Heart left ventricle (tissue), 16 donors: Measurements from ENCODE around the gene IFITM2. TPM values are rescaled to one million over a fixed set of nuclear protein-coding genes. Genes with fewer than 3 reads are reported as not detected.
"Not testable (repeated sequence)": the region's sequence is repeated elsewhere in the genome, so short reads cannot be mapped to it uniquely, and the experiment has no call there.

Source experiments
- ATAC-seq, 4 donors: fragments of 200-7000 bp; cut with Tn5 transposase; one replicate each; pipeline ENCODE4 v1.9.1; 2020 to 2022; ENCODE audit warnings: moderate library complexity in 4 of 4, mild to moderate bottlenecking in 3 of 4, moderate number of reproducible peaks in 1 of 4
- DNase-seq, 5 donors: peaks; one replicate each; pipeline ENCODE4 v3.0.0-alpha.2; 2020
- H3K27ac ChIP-seq, 12 donors: fragments of 200-600 bp; sonication (generic) in 4 of 12; one replicate each; pipeline versions ENCODE4 v1.5.0 to v1.8.0; 2016 to 2022; ENCODE audit warnings: mild to moderate bottlenecking in 2 of 12
- H3K27me3 ChIP-seq, 9 donors: fragments of 200-600 bp; sonication (generic) in 2 of 9; one replicate each; pipeline versions ENCODE4 v1.5.1 to v1.8.0; 2016 to 2022; ENCODE audit warnings: mild to moderate bottlenecking in 3 of 9
- H3K36me3 ChIP-seq, 9 donors: fragments of 200-600 bp; sonication (generic) in 2 of 9; one replicate each; pipeline versions ENCODE4 v1.5.0 to v1.8.0; 2018 to 2022; ENCODE audit warnings: mild to moderate bottlenecking in 2 of 9
- H3K4me1 ChIP-seq, 12 donors: fragments of 200-600 bp; sonication (generic) in 4 of 12; one replicate each; pipeline versions ENCODE4 v1.5.0 to v1.8.0; 2016 to 2022; ENCODE audit warnings: mild to moderate bottlenecking in 3 of 12
- H3K4me3 ChIP-seq, 12 donors: fragments of 200-600 bp; sonication (generic) in 4 of 12; one replicate each; pipeline versions ENCODE4 v1.5.0 to v1.8.0; 2017 to 2022; ENCODE audit warnings: mild to moderate bottlenecking in 9 of 12, moderate library complexity in 4 of 12
- H3K9me3 ChIP-seq, 12 donors: fragments of 200-600 bp; sonication (generic) in 4 of 12; one replicate each; pipeline versions ENCODE4 v1.5.0 to v1.8.0; 2016 to 2022; ENCODE audit warnings: mild to moderate bottlenecking in 1 of 12
- POLR2A ChIP-seq, 2 donors: fragments of 450-650 bp; IDR thresholded peaks; one replicate each; pipeline ENCODE4 v1.6.1; 2017; ENCODE audit warnings: antibody characterized with exemption in 2 of 2, mild to moderate bottlenecking in 2 of 2, moderate library complexity in 2 of 2
- WGBS, 4 donors: extraction: QIAGEN DNeasy Blood & Tissue Kit in 2 of 4; methylation state at CpG; one replicate each; pipeline versions ENCODE4 v1.1.5 to v1.1.7; 2013 to 2018; 5-methylcytosine and 5-hydroxymethylcytosine counted together
- intact Hi-C, 10 donors: fragments of 100-400 bp; cut with DNase I; formaldehyde crosslinking; loops; one replicate each; pipeline versions ENCODE4 v1.11.1 to v1.14.2; 2022
- polyA plus RNA-seq, 2 donors: library from polyadenylated mRNA; stranded (reverse); fragments of 200-250 nt; gene quantifications; one replicate each; pipeline ENCODE4 v1.2.3, GENCODE V29; 2013
- total RNA-seq, 9 donors: library from RNA; depleted of rRNA in 2 of 9; stranded (reverse); fragments of >200 nt in 2 of 9; fragmentation: NEBNext Ultra II Directional in 3 of 9; extraction: Animal tissue kit (Norgen Biotek cat#: 25700) in 3 of 9; gene quantifications; one replicate each; pipeline versions ENCODE4 v1.1.0 to v1.2.4, GENCODE V29; 2016 to 2023
- TF ChIP-seq, protein P1 (sequence below), 12 donors: fragments of 200-600 bp; sonication (generic) in 4 of 12; IDR thresholded peaks; one replicate each; pipeline versions ENCODE4 v1.5.0 to v1.8.0; 2018 to 2022; ENCODE audit warnings: antibody characterized with exemption in 12 of 12, mild to moderate bottlenecking in 5 of 12
- donor health status: ischemic (EF 13 %, LVEDD 7.1; RV severe dilation, severe dysfunction).
- donor health status: healthy with polysubstance abuse.
- donor health status: DM: no; HTN: yes; CAD: no.
- donor health status: DM: no; HTN: no; CAD: no.
- donor health status: ischemic (EF 25% LVEDD 6.9; RV normal size, moderate dysfunction).
- donor health status: ischemic (EF 25% LVEDD 5.7; RV mildly dilated, moderate dysfunction).
- donor health status: healthy.
- donor health status: DM: yes; HTN: yes; CAD: no.
- donor health status: ischemic (EF 35%, LVEDD 5.7; RV mildly dilated, moderate dysfunction).
- donor health status: nonischemic (EF 11% LVEDD 7.7; RV severe dilation, severe dysfunction).
- donor health status: DM: yes; HTN: yes; CAD: no.
- donor health status: PGD.
- donor health status: ischemic (EF 29% LVEDD 5.4; RV normal size, mild dysfunction).
- donor health status: nonischemic (EF 23%, LVEDD 6.1; RV moderate dilation, normal function).

Gene IFITM2
- total and polyA plus RNA-seq, 11 donors: 116 to 501 (median 154) TPM

DNA sequence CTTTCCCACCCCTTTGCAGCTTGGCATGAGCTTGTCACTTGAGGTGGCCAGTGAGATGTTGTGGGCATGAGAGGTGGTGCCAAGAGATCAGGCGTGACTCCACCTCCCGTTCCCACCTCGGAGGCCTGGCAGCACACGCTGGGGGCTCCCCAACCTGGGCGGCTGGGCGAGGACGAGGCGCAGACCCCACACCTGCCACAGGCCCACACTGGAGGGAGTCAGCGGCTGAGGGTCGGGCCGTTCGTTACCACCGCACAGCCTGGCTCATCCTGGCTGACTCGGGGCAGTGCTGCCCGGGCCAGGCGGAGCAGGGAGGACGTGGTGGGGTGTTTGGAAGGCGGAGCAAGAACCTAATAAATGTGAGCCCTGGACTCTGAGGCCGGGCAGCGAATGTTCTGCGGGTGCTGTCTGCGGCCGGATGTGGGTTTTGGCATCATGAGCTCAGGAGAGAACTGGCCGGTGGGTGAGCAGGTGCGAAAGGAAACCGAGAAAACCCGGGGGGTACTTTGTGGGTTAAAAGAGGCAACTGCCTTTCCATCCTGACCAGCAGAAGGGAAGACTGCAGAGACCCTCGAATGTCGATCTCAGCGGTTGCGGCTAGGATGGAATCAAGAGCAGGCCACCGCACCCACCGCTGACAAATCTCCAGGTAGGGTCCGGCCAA is 23.2 kb downstream of the IFITM2 start:
- Histone ChIP-seq H3K9me3 (no peaks in the 10 kb centered on the region), H3K27me3 (no peaks in the 10 kb centered on the region), H3K4me3 (no peak overlapping the region), H3K36me3 (no peaks in the 10 kb centered on the region), H3K27ac (no peak overlapping the region), H3K4me1 (peaks cover 3 to 67% (median 28%) of the 10 kb centered on the region in 12 donors)
- DNase-seq: peak in 1 of 5 donors; percentile 56
- no peak for ATAC-seq
- intact Hi-C loops: no loop called here
- TF ChIP-seq, protein P1, sequence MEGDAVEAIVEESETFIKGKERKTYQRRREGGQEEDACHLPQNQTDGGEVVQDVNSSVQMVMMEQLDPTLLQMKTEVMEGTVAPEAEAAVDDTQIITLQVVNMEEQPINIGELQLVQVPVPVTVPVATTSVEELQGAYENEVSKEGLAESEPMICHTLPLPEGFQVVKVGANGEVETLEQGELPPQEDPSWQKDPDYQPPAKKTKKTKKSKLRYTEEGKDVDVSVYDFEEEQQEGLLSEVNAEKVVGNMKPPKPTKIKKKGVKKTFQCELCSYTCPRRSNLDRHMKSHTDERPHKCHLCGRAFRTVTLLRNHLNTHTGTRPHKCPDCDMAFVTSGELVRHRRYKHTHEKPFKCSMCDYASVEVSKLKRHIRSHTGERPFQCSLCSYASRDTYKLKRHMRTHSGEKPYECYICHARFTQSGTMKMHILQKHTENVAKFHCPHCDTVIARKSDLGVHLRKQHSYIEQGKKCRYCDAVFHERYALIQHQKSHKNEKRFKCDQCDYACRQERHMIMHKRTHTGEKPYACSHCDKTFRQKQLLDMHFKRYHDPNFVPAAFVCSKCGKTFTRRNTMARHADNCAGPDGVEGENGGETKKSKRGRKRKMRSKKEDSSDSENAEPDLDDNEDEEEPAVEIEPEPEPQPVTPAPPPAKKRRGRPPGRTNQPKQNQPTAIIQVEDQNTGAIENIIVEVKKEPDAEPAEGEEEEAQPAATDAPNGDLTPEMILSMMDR (IDR thresholded peaks at IDR 0.05): no peak
- no peak for TF ChIP-seq POLR2A (IDR thresholded peaks at IDR 0.05)
- 84 to 90% (median 89%) methylated on average over 34 of the region's 34 CpGs for WGBS, 4 donors

DNA sequence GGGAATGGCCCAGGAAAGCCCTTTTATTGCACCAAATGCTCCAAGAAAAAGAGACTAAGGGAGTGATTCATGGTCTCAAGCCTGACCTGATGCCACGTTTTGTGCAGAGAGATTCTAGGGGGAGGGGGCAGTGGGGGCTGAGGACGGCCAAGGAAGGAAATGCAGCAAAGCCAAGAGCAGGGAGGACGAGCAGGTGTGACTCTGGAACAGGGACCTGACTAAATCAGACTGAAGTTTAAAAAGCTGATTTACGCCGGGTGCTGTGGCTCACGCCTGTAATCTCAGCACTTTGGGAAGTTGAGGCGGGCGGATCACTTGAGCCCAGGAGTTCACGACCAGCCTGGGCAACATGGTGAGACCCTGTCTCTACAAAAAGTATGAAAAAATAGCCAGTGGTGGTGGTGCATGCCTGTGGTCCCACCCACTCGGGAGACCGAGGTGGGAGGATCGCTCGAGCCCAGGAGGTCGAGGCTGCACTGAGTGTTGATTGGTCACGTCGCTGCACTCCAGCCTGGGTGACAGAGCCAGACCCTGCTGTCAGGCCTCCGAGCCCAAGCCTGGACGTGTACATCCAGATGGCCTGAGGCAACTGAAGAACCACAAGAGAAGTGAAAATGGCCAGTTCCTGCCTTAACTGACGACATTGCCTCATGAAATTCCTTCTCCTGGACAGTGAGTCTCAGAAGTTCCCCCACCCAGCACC is 23.9 kb downstream of the IFITM2 start:
- Histone ChIP-seq H3K9me3 (no peaks in the 10 kb centered on the region), H3K27me3 (no peaks in the 10 kb centered on the region), H3K4me3 (no peak overlapping the region), H3K36me3 (no peaks in the 10 kb centered on the region), H3K4me1 (peaks cover 6 to 67% (median 28%) of the 10 kb centered on the region in 12 donors), H3K27ac (no peak overlapping the region)
- no peak for TF ChIP-seq POLR2A (IDR thresholded peaks at IDR 0.05)
- TF ChIP-seq, protein P1 (IDR thresholded peaks at IDR 0.05): no peak
- WGBS, 4 donors: 81 to 91% (median 87%) methylated on average over 19 of the region's 19 CpGs
- ATAC-seq (no peak), DNase-seq (peak in 1 of 5 donors; percentile 9)
- intact Hi-C loops: no loop called here

DNA sequence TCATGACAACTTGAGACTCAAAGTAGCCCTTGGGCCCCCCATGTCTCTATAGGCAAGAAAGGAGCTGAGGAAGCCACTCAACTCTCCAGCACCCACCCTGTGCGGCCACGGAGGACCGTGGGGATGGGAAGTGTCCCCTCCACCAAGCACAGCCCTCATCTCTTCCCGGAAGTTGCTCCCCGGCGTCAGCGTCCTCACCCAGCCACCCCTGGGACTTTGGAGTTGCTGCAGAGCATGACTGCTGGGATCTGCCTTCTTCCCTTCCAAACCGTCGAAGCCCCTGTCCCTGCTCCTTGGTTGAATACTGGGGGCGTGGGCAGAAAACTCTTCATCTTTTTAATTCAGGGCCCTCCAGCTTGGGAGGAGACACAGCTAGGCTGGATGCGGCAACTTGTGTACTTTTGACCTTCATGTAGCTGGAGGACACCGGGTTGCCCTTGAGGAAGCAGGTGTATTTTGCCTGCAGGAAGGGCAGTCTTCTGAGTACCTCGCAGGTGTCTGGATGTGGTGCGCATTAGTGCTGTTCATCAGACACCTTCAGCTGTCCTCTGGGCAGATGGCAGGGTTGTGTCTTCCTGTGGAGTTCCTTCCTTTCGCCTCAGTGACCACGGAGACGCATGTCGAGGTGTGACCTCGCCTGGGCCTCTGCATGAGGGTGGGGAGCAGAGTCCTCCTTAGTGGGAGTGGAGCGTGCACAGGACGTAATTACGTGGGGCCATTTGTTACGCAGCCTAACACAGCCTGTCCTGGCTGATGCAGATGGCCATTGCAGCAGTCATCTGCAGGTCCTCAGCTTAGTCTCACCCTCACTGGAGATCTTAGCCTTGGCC is 25.2 kb downstream of the IFITM2 start:
- Histone ChIP-seq H3K36me3 (no peaks in the 10 kb centered on the region), H3K4me3 (no peak overlapping the region), H3K4me1 (peaks cover 2 to 61% (median 21%) of the 10 kb centered on the region in 12 donors), H3K27me3 (no peaks in the 10 kb centered on the region), H3K27ac (no peak overlapping the region), H3K9me3 (no peaks in the 10 kb centered on the region)
- intact Hi-C loops: no loop called here
- no peak for ATAC-seq
- WGBS, 4 donors: 86 to 88% (median 88%) methylated on average over 23 of the region's 23 CpGs
- TF ChIP-seq, protein P1 (IDR thresholded peaks at IDR 0.05): no peak
- no peak for TF ChIP-seq POLR2A (IDR thresholded peaks at IDR 0.05)
- DNase-seq: no peak

DNA sequence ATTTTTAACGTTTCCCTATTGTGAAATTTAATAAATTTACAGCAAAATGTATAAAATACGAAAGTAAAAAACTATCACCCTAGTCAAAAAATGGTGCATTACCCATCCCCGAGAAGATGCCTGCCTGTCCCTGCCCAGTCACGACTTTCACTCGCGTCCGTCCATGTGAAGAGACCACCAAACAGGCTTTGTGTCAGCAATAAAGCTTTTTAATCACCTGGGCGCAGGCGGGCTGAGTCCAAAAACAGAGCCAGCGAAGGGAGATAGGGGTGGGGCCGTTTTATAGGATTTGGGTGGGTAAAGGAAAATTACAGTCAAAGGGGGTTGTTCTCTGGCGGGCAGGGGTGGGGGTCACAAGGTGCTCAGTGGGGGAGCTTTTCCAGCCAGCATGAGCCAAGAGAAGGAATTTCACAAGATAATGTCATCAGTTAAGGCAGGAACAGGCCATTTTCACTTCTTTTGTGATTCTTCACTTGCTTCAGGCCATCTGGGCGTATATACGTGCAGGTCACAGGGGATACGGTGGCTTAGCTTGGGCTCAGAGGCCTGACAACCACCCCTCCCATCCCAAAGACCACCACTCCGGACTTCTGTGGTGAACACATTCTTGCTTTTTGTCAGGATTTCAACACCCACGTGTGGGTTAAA is 26.1 kb downstream of the IFITM2 start:
- H3K36me3 ChIP-seq, H3K9me3 ChIP-seq, H3K27me3 ChIP-seq, DNase-seq, H3K4me3 ChIP-seq, intact Hi-C loops, ATAC-seq: not testable (repeated sequence)
- Histone ChIP-seq H3K27ac (peak overlapping the region in 6 of 12 donors; percentile 18 to 82 (median 66)), H3K4me1 (peaks cover 0 to 56% (median 19%) of the 10 kb centered on the region in 12 donors)
- WGBS, 4 donors: 87 to 91% (median 89%) methylated on average over 17 of the region's 17 CpGs
